COR-L47 (cell line): Measurements from ENCODE around the gene IFNLR1.

ENCODE experiments used
- DNase-seq: peaks from one replicate; lab custom pipeline; 2025; lab: John Stamatoyannopoulos, UW

Gene IFNLR1

GRCh38 chr1:24175033-24175755 lies 11.9 kb downstream of the IFNLR1 start:
- DNase-seq, result no peak

- no peak for DNase-seq
Measured at GRCh38 chr1:24173638-24174575, 13.2 kb downstream of the IFNLR1 start.

- DNase-seq, result no peak
Measured at GRCh38 chr1:24172598-24172997, 14.5 kb downstream of the IFNLR1 start.

GRCh38 chr1:24169286-24169685 lies 17.8 kb downstream of the IFNLR1 start:
- no peak for DNase-seq

GRCh38 chr1:24168245-24168644 lies 18.8 kb downstream of the IFNLR1 start:
- no peak for DNase-seq

GRCh38 chr1:24167008-24167407 lies 20.1 kb downstream of the IFNLR1 start:
- no peak for DNase-seq

GRCh38 chr1:24165500-24165899 lies 21.6 kb downstream of the IFNLR1 start:
- no peak for DNase-seq

- DNase-seq, result no peak
Measured at GRCh38 chr1:24164004-24164403, 23.1 kb downstream of the IFNLR1 start.

- DNase-seq, result no peak
Measured at GRCh38 chr1:24162201-24162600, 24.9 kb downstream of the IFNLR1 start.

GRCh38 chr1:24161270-24161669 lies 25.8 kb downstream of the IFNLR1 start:
- DNase-seq, result no peak

- no peak for DNase-seq
Measured at GRCh38 chr1:24159366-24159765, 27.7 kb downstream of the IFNLR1 start.

- DNase-seq, result no peak
Measured at GRCh38 chr1:24157918-24158481, 29.1 kb downstream of the IFNLR1 start.

- DNase-seq, result no peak
Measured at GRCh38 chr1:24156542-24157260, 30.4 kb downstream of the IFNLR1 start.

GRCh38 chr1:24155011-24155782 lies 31.9 kb downstream of the IFNLR1 start:
- DNase-seq, result peak; percentile 68

- DNase-seq, result peak; percentile 77
Measured at GRCh38 chr1:24154215-24154614, 32.9 kb downstream of the IFNLR1 start.

- DNase-seq, result no peak
Measured at GRCh38 chr1:24152631-24153494, 34.2 kb downstream of the IFNLR1 start.

GRCh38 chr1:24151175-24151533 lies 35.9 kb downstream of the IFNLR1 start:
- peak; percentile 70 for DNase-seq

GRCh38 chr1:24150234-24151174 lies 36.6 kb downstream of the IFNLR1 start:
- DNase-seq, result peak; percentile 79

- no peak for DNase-seq
Measured at GRCh38 chr1:24149866-24150233, 37.2 kb downstream of the IFNLR1 start.
